ENCODE data around the gene PRPSAP1. TPM values are rescaled to one million over a fixed set of nuclear protein-coding genes. Genes with fewer than 3 reads are reported as not detected.
"Not testable (repeated sequence)": the region's sequence is repeated elsewhere in the genome, so short reads cannot be mapped to it uniquely, and the experiment has no call there.

PRPSAP1 gene
- total RNA-seq, 1 experiment from 2014 or later = 27.6 TPM

DNA sequence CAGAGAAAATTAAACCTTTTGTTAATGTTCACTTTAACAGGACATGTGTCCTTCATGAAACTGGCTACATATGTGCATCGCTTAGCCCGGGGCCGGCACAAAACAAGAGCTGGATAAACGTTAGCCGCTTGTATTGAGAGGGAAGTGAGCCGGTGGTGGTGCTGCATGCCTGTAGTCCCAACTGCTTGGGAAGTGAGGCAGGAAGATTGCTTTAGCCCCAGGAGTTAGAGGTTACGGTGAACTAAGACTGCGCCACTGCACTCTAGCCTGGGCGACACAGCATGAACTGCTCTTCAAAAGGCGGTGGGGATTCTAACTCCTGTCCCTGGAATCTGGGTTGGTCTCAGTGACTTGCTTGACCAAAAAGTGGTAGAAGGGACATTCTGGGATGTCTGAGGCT is 15.7 kb upstream of the PRPSAP1 start:
- Histone ChIP-seq H3K9me3 (ENCODE audit: low read length) (no peaks in the 10 kb centered on the region), H3K27me3 (ENCODE audit: low read length) (no peaks in the 10 kb centered on the region), H3K4me1 (ENCODE audit: low read length) (peaks cover 10% of the 10 kb centered on the region), H3K27ac (ENCODE audit: low read length) (no peak overlapping the region), H3K79me2 (ENCODE audit: low read length) (no peaks in the 10 kb centered on the region), H2AFZ (ENCODE audit: low read length) (no peak overlapping the region), H3K36me3 (ENCODE audit: insufficient read depth, low read length) (no peaks in the 10 kb centered on the region), H3K9me2 (replicated peaks; ENCODE audit: insufficient read depth, low read length) (no peaks in the 10 kb centered on the region), H3K9ac (ENCODE audit: low read length) (no peak overlapping the region), H4K20me1 (ENCODE audit: insufficient read depth, low read depth, low read length) (no peaks in the 10 kb centered on the region), H3K4me3 (ENCODE audit: low read length) (no peak overlapping the region), H3K4me2 (ENCODE audit: low read depth, low read length, poor library complexity, severe bottlenecking) (no peak overlapping the region)
- no peak for DNase-seq

DNA sequence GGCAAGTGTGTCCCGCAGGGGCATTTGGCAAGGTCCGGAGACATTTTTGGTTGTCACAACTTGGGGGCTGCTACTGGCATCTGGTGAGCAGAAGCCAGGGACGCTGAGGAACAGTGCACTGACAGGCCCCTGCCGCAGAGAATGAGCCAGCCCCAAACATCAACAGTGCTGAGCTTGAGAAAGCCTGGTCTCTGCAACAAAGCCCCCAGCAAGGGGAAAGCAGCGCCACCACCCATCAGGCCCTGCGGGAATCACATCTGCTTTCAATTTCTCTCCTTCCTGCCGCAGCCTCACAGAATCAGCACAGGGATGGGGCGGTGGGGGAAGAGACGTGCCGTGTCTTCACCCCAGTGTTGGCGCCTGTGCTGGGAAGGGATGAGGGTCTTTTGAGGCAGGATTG is 14.8 kb upstream of the PRPSAP1 start:
- Histone ChIP-seq H2AFZ (ENCODE audit: low read length) (no peak overlapping the region), H3K4me3 (ENCODE audit: low read length) (no peak overlapping the region), H3K4me2 (ENCODE audit: low read depth, low read length, poor library complexity, severe bottlenecking) (no peak overlapping the region), H3K9me3 (ENCODE audit: low read length) (no peaks in the 10 kb centered on the region), H3K4me1 (ENCODE audit: low read length) (peaks cover 10% of the 10 kb centered on the region), H3K27ac (ENCODE audit: low read length) (no peak overlapping the region), H3K36me3 (ENCODE audit: insufficient read depth, low read length) (no peaks in the 10 kb centered on the region), H3K9me2 (replicated peaks; ENCODE audit: insufficient read depth, low read length) (no peaks in the 10 kb centered on the region), H4K20me1 (ENCODE audit: insufficient read depth, low read depth, low read length) (no peaks in the 10 kb centered on the region), H3K79me2 (ENCODE audit: low read length) (no peaks in the 10 kb centered on the region), H3K9ac (ENCODE audit: low read length) (no peak overlapping the region), H3K27me3 (ENCODE audit: low read length) (no peaks in the 10 kb centered on the region)
- DNase-seq = no peak

DNA sequence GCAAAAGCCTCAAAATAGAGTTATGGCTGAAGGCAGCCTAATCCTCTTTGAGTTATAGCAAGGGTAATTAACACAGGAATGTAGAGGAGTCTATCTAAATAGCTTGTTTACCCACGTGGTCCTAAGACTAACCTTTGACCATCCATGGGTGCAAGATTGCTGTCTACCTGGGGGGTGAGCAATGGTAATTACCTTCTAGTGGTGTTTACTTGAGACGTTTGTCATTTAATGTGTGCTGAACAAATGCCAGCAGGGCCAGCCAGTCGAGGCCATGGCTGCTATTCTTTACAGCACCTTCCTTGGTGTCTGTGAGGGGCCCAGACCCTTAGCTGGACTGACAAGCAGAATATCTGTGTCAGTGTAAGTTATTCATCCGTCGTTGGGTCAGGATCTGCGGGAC is 13.9 kb upstream of the PRPSAP1 start:
- Histone ChIP-seq H3K9ac (ENCODE audit: low read length) (no peak overlapping the region), H3K9me3 (ENCODE audit: low read length) (no peaks in the 10 kb centered on the region), H3K27me3 (ENCODE audit: low read length) (no peaks in the 10 kb centered on the region), H3K27ac (ENCODE audit: low read length) (no peak overlapping the region), H3K9me2 (replicated peaks; ENCODE audit: insufficient read depth, low read length) (no peaks in the 10 kb centered on the region), H3K4me2 (ENCODE audit: low read depth, low read length, poor library complexity, severe bottlenecking) (no peak overlapping the region), H4K20me1 (ENCODE audit: insufficient read depth, low read depth, low read length) (no peaks in the 10 kb centered on the region), H3K4me1 (ENCODE audit: low read length) (peaks cover 15% of the 10 kb centered on the region), H3K36me3 (ENCODE audit: insufficient read depth, low read length) (no peaks in the 10 kb centered on the region), H2AFZ (ENCODE audit: low read length) (no peak overlapping the region), H3K4me3 (ENCODE audit: low read length) (no peak overlapping the region), H3K79me2 (ENCODE audit: low read length) (no peaks in the 10 kb centered on the region)
- DNase-seq = no peak

DNA sequence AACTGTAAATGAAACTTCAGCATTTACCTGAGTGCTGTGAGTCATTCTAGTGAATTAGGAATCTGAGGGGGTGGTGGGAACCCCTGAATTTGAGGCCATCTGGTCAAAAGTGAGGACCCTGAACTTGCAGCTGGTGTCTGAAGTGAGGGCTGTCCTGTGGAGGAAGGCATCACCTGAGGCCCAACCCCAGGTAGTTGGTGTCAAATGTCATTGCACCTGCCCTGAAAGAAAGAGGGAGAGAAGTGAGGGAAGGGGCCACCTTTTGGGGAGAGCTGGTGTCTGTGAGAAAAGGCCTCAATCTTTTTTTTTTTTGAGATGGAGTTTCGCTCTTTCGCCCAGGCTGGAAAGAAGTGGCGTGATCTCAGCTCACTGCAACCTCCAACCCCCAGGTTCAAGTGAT is 12.5 kb upstream of the PRPSAP1 start:
- H3K4me3 ChIP-seq (ENCODE audit: low read length) = no peak overlapping the region
- no peaks in the 10 kb centered on the region for H3K9me3 ChIP-seq (ENCODE audit: low read length)
- H3K9me2 ChIP-seq (replicated peaks; ENCODE audit: insufficient read depth, low read length) = no peaks in the 10 kb centered on the region
- no peak overlapping the region for H2AFZ ChIP-seq (ENCODE audit: low read length)
- H4K20me1 ChIP-seq (ENCODE audit: insufficient read depth, low read depth, low read length) = no peaks in the 10 kb centered on the region
- no peak overlapping the region for H3K27ac ChIP-seq (ENCODE audit: low read length)
- peaks cover 15% of the 10 kb centered on the region for H3K4me1 ChIP-seq (ENCODE audit: low read length)
- H3K79me2 ChIP-seq (ENCODE audit: low read length) = no peaks in the 10 kb centered on the region
- H3K36me3 ChIP-seq (ENCODE audit: insufficient read depth, low read length) = no peaks in the 10 kb centered on the region
- H3K9ac ChIP-seq (ENCODE audit: low read length) = no peak overlapping the region
- no peak overlapping the region for H3K4me2 ChIP-seq (ENCODE audit: low read depth, low read length, poor library complexity, severe bottlenecking)
- no peaks in the 10 kb centered on the region for H3K27me3 ChIP-seq (ENCODE audit: low read length)
- DNase-seq = no peak

DNA sequence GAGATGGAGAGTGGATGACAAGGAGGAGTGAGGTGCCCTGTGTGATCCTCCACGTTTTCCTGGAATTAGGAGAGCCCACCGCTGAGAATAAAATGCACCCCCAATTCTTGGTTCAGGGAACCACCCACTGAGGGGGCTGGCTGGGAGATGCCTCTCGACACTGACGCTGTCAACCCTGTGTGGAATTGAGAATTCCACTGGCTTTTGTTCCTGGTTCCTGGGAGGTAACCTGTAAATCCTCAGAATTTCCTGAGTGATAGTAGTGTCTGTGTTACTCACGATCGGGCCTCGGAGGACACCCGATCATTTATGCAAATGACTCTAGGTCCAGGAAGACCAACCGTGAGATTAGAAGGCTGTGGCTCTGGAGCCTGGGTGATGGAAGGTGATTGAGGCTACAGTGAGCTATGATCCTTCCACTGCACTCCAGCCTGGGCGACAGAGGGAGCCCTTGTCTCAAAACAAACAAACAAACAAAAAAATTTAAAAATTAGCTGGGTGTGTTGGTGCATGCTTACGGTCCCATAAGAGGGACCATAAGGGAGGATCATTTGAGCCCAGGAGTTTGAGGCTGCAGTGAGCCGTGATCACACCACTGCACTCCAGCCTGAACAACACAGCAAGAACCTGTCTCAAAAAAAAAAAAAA is 11.7 kb upstream of the PRPSAP1 start:
- no peaks in the 10 kb centered on the region for H3K27me3 ChIP-seq (ENCODE audit: low read length)
- H4K20me1 ChIP-seq (ENCODE audit: insufficient read depth, low read depth, low read length) = no peaks in the 10 kb centered on the region
- H3K79me2 ChIP-seq (ENCODE audit: low read length) = no peaks in the 10 kb centered on the region
- H3K36me3 ChIP-seq (ENCODE audit: insufficient read depth, low read length) = no peaks in the 10 kb centered on the region
- peaks cover 14% of the 10 kb centered on the region for H3K4me1 ChIP-seq (ENCODE audit: low read length)
- H3K27ac ChIP-seq (ENCODE audit: low read length) = no peak overlapping the region
- no peak overlapping the region for H2AFZ ChIP-seq (ENCODE audit: low read length)
- no peak overlapping the region for H3K9ac ChIP-seq (ENCODE audit: low read length)
- no peak overlapping the region for H3K4me3 ChIP-seq (ENCODE audit: low read length)
- no peaks in the 10 kb centered on the region for H3K9me3 ChIP-seq (ENCODE audit: low read length)
- DNase-seq = peak; percentile 41
- no peak overlapping the region for H3K4me2 ChIP-seq (ENCODE audit: low read depth, low read length, poor library complexity, severe bottlenecking)
- no peaks in the 10 kb centered on the region for H3K9me2 ChIP-seq (replicated peaks; ENCODE audit: insufficient read depth, low read length)

DNA sequence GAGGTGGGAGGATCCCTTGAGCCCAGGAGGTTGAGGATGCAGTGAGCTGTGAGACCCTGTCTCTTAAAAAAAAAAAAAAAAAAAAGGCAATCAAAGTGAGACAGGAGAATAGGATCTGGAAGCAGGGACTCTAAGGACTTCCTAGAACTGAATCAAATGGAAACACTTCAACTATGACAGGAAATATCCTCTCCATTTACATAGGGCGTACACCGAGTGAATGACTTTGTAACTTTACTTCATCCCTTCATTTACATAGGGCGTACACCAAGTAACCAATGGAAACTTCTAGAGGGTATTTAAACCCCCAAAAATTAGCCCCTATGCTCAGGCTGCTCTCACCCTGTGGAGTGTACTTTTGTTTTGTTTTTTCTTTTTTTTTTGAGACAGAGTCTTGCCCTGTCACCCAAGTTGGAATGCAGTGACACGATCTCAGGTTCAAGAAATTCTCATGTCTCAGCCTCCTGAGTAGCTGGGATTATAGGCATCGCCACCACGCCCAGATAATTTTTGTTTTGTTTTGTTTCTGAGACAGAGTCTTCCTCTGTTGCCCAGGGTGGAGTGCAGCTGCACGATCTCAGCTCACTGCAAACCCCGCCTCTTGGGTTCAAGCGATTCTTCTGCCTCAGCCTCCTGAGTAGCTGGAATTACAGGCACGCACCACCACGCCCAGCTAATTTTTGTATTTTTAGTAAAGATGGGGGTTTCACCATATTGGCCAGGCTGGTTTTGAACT is 9.6 kb upstream of the PRPSAP1 start:
- H3K79me2 ChIP-seq (ENCODE audit: low read length) = no peaks in the 10 kb centered on the region
- H3K4me3 ChIP-seq (ENCODE audit: low read length) = no peak overlapping the region
- no peaks in the 10 kb centered on the region for H3K9me2 ChIP-seq (replicated peaks; ENCODE audit: insufficient read depth, low read length)
- H3K9me3 ChIP-seq (ENCODE audit: low read length) = no peaks in the 10 kb centered on the region
- H3K27me3 ChIP-seq (ENCODE audit: low read length) = no peaks in the 10 kb centered on the region
- no peak overlapping the region for H3K27ac ChIP-seq (ENCODE audit: low read length)
- no peak overlapping the region for H3K4me2 ChIP-seq (ENCODE audit: low read depth, low read length, poor library complexity, severe bottlenecking)
- no peaks in the 10 kb centered on the region for H3K36me3 ChIP-seq (ENCODE audit: insufficient read depth, low read length)
- no peaks in the 10 kb centered on the region for H4K20me1 ChIP-seq (ENCODE audit: insufficient read depth, low read depth, low read length)
- H3K4me1 ChIP-seq (ENCODE audit: low read length) = peaks cover 13% of the 10 kb centered on the region
- H2AFZ ChIP-seq (ENCODE audit: low read length) = no peak overlapping the region
- H3K9ac ChIP-seq (ENCODE audit: low read length) = no peak overlapping the region
- peak; percentile 42 for DNase-seq

DNA sequence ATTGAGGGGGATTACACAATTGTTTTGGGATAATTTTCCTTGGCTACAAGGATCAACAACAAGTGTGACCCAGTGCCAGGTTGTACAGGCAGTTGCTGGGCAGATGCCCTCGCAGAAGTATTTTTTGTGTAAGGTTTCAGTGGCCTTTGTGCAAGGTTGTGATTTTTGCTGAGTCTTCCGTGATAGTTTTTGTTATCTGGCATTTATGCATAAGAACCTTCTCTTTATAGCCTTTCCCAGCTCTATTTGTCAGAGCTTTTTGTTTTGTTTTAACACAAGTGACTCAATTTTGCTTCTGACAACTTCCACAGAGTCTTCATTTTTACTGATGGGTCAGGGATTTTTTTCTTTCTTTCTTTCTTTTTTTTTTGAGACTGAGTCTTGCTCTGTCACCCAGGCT is 6.7 kb upstream of the PRPSAP1 start:
- Histone ChIP-seq H3K27ac (ENCODE audit: low read length) (no peak overlapping the region), H3K4me1 (ENCODE audit: low read length) (peaks cover 26% of the 10 kb centered on the region), H3K9ac (ENCODE audit: low read length) (no peak overlapping the region), H2AFZ (ENCODE audit: low read length) (no peak overlapping the region), H3K9me2 (replicated peaks; ENCODE audit: insufficient read depth, low read length) (no peaks in the 10 kb centered on the region), H3K79me2 (ENCODE audit: low read length) (no peaks in the 10 kb centered on the region), H3K4me2 (ENCODE audit: low read depth, low read length, poor library complexity, severe bottlenecking) (no peak overlapping the region), H3K27me3 (ENCODE audit: low read length) (no peaks in the 10 kb centered on the region), H3K36me3 (ENCODE audit: insufficient read depth, low read length) (no peaks in the 10 kb centered on the region), H4K20me1 (ENCODE audit: insufficient read depth, low read depth, low read length) (no peaks in the 10 kb centered on the region), H3K4me3 (ENCODE audit: low read length) (no peak overlapping the region), H3K9me3 (ENCODE audit: low read length) (no peaks in the 10 kb centered on the region)
- peak; percentile 25 for DNase-seq

DNA sequence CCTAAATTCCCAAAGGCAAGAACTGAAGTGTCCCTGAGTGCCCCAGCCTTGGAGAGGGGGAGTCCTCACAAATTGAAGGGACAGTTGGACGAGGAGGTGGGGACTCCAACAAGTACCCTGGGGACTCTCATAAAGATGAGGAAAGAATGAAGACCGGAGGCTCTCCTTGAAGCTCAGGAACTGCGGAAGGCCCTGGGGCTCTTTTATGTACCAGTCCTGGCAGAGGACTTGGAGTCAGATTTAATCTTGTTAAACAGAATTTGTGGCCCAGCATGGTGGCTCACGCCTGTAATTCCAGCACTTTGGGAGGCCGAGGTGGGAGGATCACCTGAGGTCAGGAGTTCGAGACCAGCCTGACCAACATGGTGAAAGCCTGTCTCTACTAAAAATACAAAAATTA is 6.1 kb upstream of the PRPSAP1 start:
- H3K4me3 ChIP-seq (ENCODE audit: low read length); H2AFZ ChIP-seq (ENCODE audit: low read length); H3K9me2 ChIP-seq (replicated peaks; ENCODE audit: insufficient read depth, low read length); H3K79me2 ChIP-seq (ENCODE audit: low read length); DNase-seq; H3K4me2 ChIP-seq (ENCODE audit: low read depth, low read length, poor library complexity, severe bottlenecking); H3K27me3 ChIP-seq (ENCODE audit: low read length); H3K9me3 ChIP-seq (ENCODE audit: low read length); H3K9ac ChIP-seq (ENCODE audit: low read length); H3K27ac ChIP-seq (ENCODE audit: low read length); H3K36me3 ChIP-seq (ENCODE audit: insufficient read depth, low read length); H4K20me1 ChIP-seq (ENCODE audit: insufficient read depth, low read depth, low read length): not testable (repeated sequence)
- H3K4me1 ChIP-seq (ENCODE audit: low read length) = peaks cover 25% of the 10 kb centered on the region

Measured in Karpas-422 (cell line).